Measurements from ENCODE around the gene ANGEL2. TPM values are rescaled to one million over a fixed set of nuclear protein-coding genes. Genes with fewer than 3 reads are reported as not detected.

Gene ANGEL2
- total RNA-seq, 6 experiments from 2014 or later = 12.1 to 23.2 (median 15.2) TPM

- TF ChIP-seq POLR2A (IDR thresholded peaks at IDR 0.05) (no peak), CTCF (IDR thresholded peaks at IDR 0.05) (no peak)
- Histone ChIP-seq H3K9me3 (no peaks in the 10 kb centered on the region), H3K27me3 (no peaks in the 10 kb centered on the region), H3K36me3 (no peaks in the 10 kb centered on the region), H3K4me1 (no peaks in the 10 kb centered on the region), H3K27ac (no peak overlapping the region), H3K4me3 (no peak overlapping the region)
- intact Hi-C loops (cut with DNase I) = no loop called here
- ATAC-seq (no peak), DNase-seq (no peak)
- WGBS (ENCODE audit: insufficient coverage, low coverage, low lambda C conversion rate, missing lambda C conversion rate) = 95% methylated on average over 3 of the region's 3 CpGs
These were observed 4.3 kb upstream of the ANGEL2 start for GRCh38 chr1:213020016-213020415.

GRCh38 chr1:213019450-213019849, 3.8 kb upstream of the ANGEL2 start:
- 71% methylated on average over 4 of the region's 4 CpGs for WGBS (ENCODE audit: insufficient coverage, low coverage, low lambda C conversion rate, missing lambda C conversion rate)
- no peaks in the 10 kb centered on the region for H3K36me3 ChIP-seq
- H3K4me1 ChIP-seq = peaks cover 0 to 3% (median under 1%) of the 10 kb centered on the region in 4 donors
- intact Hi-C loops (cut with DNase I) = no loop called here
- no peak for DNase-seq
- no peak for TF ChIP-seq POLR2A (IDR thresholded peaks at IDR 0.05)
- TF ChIP-seq CTCF (IDR thresholded peaks at IDR 0.05) = no peak
- ATAC-seq = no peak
- no peaks in the 10 kb centered on the region for H3K9me3 ChIP-seq
- no peak overlapping the region for H3K27ac ChIP-seq
- H3K27me3 ChIP-seq = no peaks in the 10 kb centered on the region
- H3K4me3 ChIP-seq = no peak overlapping the region

GRCh38 chr1:213017447-213018273, 2.0 kb upstream of the ANGEL2 start:
- Histone ChIP-seq H3K4me1 (peaks cover 0 to 8% (median 4%) of the 10 kb centered on the region in 4 donors), H3K9me3 (no peaks in the 10 kb centered on the region), H3K4me3 (no peak overlapping the region), H3K27me3 (no peaks in the 10 kb centered on the region), H3K27ac (no peak overlapping the region), H3K36me3 (peaks cover 0 to 7% (median 0%) of the 10 kb centered on the region in 4 donors)
- WGBS (ENCODE audit: insufficient coverage, low coverage, low lambda C conversion rate, missing lambda C conversion rate) = 92% methylated on average over 7 of the region's 9 CpGs
- no peak for TF ChIP-seq CTCF (IDR thresholded peaks at IDR 0.05)
- TF ChIP-seq POLR2A (IDR thresholded peaks at IDR 0.05) = no peak
- DNase-seq = no peak
- intact Hi-C loops (cut with DNase I) = no loop called here
- no peak for ATAC-seq

DNA sequence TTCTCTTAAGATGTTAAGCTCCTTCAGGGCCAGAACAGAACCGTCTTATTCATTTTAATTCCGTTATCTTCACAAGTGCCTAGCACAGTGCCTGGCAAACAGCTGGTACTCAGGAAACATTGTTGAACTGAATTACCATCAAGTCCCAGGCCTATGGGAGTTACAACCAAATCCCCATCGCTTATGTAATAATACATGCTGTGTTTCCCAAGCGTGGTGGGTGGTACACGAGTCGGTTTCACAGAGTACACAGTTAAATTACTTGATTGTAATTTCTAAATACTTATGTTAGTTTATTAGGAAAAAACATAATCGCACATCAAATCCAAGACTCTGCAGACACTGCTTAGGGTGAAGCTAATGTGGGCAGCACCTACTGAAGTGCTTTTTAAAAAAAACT, 1.0 kb downstream of the ANGEL2 start:
- H3K27me3 ChIP-seq = no peaks in the 10 kb centered on the region
- intact Hi-C loops (cut with DNase I) = no loop called here
- peak overlapping the region; percentile 83 to 98 (median 92) for H3K4me3 ChIP-seq
- H3K36me3 ChIP-seq = peaks cover 0 to 7% (median 0%) of the 10 kb centered on the region in 4 donors
- peak overlapping the region; percentile 67 to 81 (median 76) for H3K27ac ChIP-seq
- DNase-seq (no peak), ATAC-seq (no peak)
- TF ChIP-seq POLR2A (IDR thresholded peaks at IDR 0.05) = no peak
- TF ChIP-seq CTCF (IDR thresholded peaks at IDR 0.05) = no peak
- no peaks in the 10 kb centered on the region for H3K9me3 ChIP-seq
- H3K4me1 ChIP-seq = peaks cover 0 to 8% (median 4%) of the 10 kb centered on the region in 4 donors
- 14% methylated on average over 7 of the region's 7 CpGs for WGBS (ENCODE audit: insufficient coverage, low coverage, low lambda C conversion rate, missing lambda C conversion rate)
